GM15510 (cell line): ENCODE results near the gene GRK1.

Source experiments
- POLR2A ChIP-seq: IDR thresholded peaks from 3 replicates; pipeline ENCODE4 v1.6.1; 2011; ENCODE audit warnings: borderline replicate concordance; ENCODE audit not compliant: insufficient read length; ENCODE audit errors: extremely low read depth

GRK1 gene

GRCh38 chr13:113750554-113751399, 83.8 kb downstream of the GRK1 start:
- no peak for TF ChIP-seq POLR2A

- TF ChIP-seq POLR2A, result no peak
Measured at GRCh38 chr13:113751491-113751890, 84.5 kb downstream of the GRK1 start.

GRCh38 chr13:113753171-113753570, 86.2 kb downstream of the GRK1 start:
- no peak for TF ChIP-seq POLR2A

- no peak for TF ChIP-seq POLR2A
Measured at GRCh38 chr13:113754242-113754641, 87.2 kb downstream of the GRK1 start.

DNA sequence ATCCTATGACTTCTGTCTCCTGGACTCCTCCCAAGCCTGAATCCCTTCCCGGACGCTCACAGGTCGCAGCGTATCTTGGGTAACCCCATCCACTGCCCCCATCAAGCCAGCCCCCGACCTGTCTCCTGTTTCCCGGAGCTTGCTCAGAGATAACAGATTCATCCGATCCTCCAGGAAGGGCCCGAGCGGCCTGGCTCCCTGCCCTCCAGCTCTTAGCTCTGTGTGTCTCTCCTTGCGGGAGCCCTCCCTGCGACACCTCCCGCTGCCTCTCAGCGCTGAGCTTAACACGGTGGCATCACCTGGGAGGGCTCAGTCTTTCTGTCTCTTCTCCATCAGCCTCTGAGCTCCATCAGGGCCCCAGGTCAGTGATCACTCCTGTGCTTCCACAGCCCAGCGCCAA, 87.7 kb downstream of the GRK1 start:
- no peak for TF ChIP-seq POLR2A

GRCh38 chr13:113756441-113757097, 89.5 kb downstream of the GRK1 start:
- no peak for TF ChIP-seq POLR2A

GRCh38 chr13:113758651-113759524, 91.9 kb downstream of the GRK1 start, which contains the start of gene TMEM255B:
TSS of gene TMEM255B (plus strand) at chr13:113759226. CDS start at chr13:113759270, 44 bp downstream.
- TF ChIP-seq POLR2A, result no peak

DNA sequence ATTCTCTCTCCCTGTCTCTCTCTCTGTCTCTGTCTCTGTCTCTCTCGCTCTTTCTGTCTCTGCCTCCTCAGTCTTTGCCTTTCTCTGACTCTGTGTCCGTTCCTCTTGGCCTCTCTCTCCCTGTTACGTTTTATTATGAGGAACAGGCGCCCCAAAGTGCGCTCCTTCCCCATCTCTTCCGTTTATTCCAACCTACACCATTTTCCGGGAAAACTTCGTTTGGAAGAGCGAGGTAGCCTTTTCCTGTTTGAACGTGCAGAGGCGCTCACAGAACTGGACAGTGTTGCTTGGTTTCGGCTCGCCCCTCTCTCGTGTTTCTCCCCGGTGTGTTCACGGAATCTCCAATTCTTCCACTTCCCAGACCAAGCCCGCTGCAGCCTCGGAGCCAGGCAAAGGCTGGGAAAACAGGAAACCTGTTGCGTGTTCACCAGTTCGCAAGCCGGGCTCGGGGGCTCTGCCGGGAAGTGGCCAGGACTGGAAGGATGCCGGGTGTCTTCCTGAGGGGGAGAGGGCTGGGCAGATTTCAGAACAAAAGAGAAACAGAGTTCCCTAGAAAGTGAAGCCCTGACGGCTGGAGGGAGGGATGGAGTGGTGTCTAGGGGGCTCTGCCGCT, 92.6 kb downstream of the GRK1 start:
- TF ChIP-seq POLR2A, result no peak

- TF ChIP-seq POLR2A, result no peak
Measured at GRCh38 chr13:113761136-113761535, 94.1 kb downstream of the GRK1 start.

DNA sequence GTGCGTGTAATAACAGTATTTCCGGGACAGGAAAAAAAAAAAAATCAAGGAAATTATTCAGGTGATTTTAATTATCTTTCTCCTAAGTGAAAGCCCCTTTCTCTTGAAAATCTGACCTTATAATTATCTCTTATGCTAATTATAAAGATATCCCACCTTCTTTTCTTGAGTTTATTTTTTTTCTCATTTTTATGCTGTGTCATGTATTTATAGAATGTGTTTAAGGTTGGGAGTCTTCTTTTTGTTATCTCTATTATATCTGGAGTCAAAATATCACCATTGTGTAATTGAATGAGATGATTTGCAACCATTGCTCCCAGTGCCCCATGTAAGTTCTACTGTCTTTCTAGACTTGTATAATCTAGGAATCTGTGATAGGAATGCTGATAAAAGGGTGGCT, 95.1 kb downstream of the GRK1 start:
- no peak for TF ChIP-seq POLR2A

DNA sequence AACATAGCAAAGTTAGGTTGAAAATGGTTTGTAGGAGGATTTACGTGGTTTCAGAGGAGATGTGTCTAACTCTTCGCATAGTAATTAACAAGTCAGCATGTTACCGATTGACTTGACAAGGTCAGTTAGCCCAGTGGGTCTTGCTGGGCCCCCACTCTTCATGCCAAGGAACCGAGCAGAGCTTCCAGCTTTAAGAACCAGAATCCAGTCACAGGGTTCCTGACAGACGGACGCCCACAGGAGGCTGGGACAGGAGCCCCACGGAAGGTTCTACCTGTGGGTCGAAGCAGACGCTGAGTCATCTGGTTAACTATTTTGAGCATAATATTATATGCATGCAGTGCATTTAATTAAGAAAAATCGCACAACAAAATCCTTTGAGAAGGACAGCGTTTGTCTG, 95.5 kb downstream of the GRK1 start:
- TF ChIP-seq POLR2A, result no peak

- TF ChIP-seq POLR2A, result no peak
Measured at GRCh38 chr13:113763254-113763653, 96.2 kb downstream of the GRK1 start.

DNA sequence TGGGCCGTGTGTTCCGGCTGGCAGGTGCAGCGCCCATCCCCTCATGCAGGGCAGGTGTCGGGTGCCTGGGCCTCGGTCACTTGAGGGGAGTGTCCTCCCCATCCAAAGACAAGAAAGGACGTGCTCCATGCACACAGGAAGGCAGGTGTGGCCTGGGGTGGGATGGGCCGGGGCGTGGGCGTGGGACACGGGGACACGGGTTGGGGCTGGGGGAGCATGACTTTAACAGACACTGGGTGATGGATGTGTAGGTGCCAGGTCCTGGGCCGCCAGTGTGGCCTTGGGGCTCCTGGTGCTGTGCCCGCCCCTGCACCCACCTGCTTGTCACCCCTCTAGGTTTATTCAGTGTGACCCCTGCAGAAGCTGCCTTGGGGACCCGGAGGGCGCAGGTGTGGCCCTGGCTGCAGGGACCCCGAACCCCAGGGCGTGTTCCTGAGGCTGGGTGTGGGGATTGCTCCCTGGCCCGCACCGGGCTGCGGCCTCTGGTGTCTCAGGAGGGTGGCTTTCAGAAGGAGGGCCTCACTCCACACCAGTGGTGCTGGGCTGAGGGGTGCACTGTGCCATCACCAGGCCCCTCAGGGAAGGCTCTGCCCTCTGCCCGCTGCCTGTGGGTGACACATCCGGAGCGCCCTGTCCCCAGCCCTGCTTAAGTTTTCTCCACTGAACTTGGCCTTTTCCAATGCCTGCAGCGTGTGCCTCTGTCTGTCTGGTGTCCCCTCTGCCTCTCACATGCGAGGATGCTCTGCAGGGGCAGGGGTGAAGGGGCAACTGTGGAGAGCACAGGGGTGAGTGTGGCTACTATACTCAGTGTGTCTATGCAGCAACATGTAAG, 97.2 kb downstream of the GRK1 start:
- TF ChIP-seq POLR2A, result no peak

- TF ChIP-seq POLR2A, result no peak
Measured at GRCh38 chr13:113764793-113765563, 98.0 kb downstream of the GRK1 start.

DNA sequence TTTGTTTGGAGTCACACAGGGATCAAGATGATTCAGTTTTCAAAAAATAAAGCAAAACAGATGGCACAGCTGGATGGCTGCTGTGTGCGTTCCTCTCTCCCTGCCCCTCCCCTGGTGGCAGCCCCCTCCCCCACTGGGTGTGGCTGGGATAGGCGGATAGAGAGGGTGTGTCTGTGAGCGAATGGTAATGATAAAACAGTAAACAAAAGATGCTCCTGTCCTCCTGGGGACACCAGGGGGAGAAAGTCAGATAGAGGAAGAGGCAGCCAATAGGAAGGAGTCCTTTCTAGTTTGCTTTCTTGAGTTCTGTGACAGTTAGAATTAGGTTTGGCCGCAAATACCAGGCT, 98.5 kb downstream of the GRK1 start:
- no peak for TF ChIP-seq POLR2A
